Measurements from ENCODE around the gene NUMB.

DNA sequence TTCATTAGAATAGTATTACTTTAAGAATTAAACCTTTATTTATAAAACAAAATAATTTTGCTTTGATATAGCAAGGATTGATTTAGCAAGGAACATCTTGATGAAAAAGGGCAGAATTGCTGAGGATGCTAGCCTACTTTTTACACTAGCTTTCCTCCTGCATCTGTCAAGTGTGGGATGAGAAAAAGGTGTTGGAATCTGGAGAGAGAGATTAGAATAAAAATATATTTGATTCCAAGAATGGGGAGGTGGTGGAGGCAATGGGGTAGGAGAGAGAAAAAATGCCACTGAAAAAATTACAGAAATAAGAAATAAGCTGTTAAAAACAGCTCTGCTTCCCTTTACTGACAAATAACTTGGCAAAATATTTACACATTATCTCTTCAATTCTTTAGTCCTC, 98.9 kb downstream of the NUMB start:
- TF ChIP-seq SOX15 (CRISPR knock-in tag; IDR thresholded peaks at IDR 0.05): no peak
- TF ChIP-seq, protein P1, sequence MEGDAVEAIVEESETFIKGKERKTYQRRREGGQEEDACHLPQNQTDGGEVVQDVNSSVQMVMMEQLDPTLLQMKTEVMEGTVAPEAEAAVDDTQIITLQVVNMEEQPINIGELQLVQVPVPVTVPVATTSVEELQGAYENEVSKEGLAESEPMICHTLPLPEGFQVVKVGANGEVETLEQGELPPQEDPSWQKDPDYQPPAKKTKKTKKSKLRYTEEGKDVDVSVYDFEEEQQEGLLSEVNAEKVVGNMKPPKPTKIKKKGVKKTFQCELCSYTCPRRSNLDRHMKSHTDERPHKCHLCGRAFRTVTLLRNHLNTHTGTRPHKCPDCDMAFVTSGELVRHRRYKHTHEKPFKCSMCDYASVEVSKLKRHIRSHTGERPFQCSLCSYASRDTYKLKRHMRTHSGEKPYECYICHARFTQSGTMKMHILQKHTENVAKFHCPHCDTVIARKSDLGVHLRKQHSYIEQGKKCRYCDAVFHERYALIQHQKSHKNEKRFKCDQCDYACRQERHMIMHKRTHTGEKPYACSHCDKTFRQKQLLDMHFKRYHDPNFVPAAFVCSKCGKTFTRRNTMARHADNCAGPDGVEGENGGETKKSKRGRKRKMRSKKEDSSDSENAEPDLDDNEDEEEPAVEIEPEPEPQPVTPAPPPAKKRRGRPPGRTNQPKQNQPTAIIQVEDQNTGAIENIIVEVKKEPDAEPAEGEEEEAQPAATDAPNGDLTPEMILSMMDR (IDR thresholded peaks at IDR 0.05): no peak
- no peak for TF ChIP-seq ZNF423 (CRISPR knock-in tag; IDR thresholded peaks at IDR 0.05)
- TF ChIP-seq, protein P2, sequence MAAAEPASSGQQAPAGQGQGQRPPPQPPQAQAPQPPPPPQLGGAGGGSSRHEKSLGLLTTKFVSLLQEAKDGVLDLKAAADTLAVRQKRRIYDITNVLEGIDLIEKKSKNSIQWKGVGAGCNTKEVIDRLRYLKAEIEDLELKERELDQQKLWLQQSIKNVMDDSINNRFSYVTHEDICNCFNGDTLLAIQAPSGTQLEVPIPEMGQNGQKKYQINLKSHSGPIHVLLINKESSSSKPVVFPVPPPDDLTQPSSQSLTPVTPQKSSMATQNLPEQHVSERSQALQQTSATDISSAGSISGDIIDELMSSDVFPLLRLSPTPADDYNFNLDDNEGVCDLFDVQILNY (CRISPR knock-in tag; IDR thresholded peaks at IDR 0.05): no peak
- TF ChIP-seq, protein P3, sequence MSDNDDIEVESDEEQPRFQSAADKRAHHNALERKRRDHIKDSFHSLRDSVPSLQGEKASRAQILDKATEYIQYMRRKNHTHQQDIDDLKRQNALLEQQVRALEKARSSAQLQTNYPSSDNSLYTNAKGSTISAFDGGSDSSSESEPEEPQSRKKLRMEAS (CRISPR knock-in tag; IDR thresholded peaks at IDR 0.05): no peak
- no peak for TF ChIP-seq FOXJ3 (CRISPR knock-in tag; IDR thresholded peaks at IDR 0.05; ENCODE audit: borderline replicate concordance)

Measured in WTC11 (cell line).